DND-41 (cell line): ENCODE data around the gene TMEM144.

Experiments
- ATAC-seq: fragments of 200-7000 bp; cut with Tn5 transposase; 3 replicates; pipeline ENCODE4 v1.9.1; 2021; ENCODE audit warnings: low read depth; ENCODE audit not compliant: insufficient read depth
- DNase-seq: peaks from one replicate; pipeline ENCODE4 v3.0.0-alpha.2; 2020
- H2AFZ ChIP-seq: 2 replicates; pipeline ENCODE4 v1.6.0; 2012; ENCODE audit warnings: low read depth, low read length
- H3K27ac ChIP-seq: 2 replicates; pipeline ENCODE4 v1.5.1; 2012; ENCODE audit warnings: low read length, inconsistent platforms
- H3K27me3 ChIP-seq: fragments of 200-600 bp; sonication (generic); 2 replicates; pipeline ENCODE4 v1.6.0; 2012; ENCODE audit warnings: low read length, mild to moderate bottlenecking, inconsistent platforms; ENCODE audit not compliant: insufficient read depth, poor library complexity
- H3K36me3 ChIP-seq: 2 replicates; pipeline ENCODE4 v1.5.1; 2012; ENCODE audit warnings: low read length, inconsistent platforms; ENCODE audit not compliant: insufficient read depth
- H3K4me1 ChIP-seq: 2 replicates; pipeline ENCODE4 v1.5.1; 2012; ENCODE audit warnings: mild to moderate bottlenecking, low read length; ENCODE audit not compliant: insufficient read depth
- H3K4me2 ChIP-seq: 2 replicates; pipeline ENCODE4 v1.6.0; 2012; ENCODE audit warnings: mild to moderate bottlenecking, moderate library complexity, low read length, inconsistent platforms; ENCODE audit not compliant: insufficient read depth
- H3K4me3 ChIP-seq, 2 experiments: fragments of 200-600 bp in 1 of 2; shearing (Covaris generic) in 1 of 2; 2 replicates each; pipeline ENCODE4 v1.5.1; 2012 to 2016; ENCODE audit warnings: inconsistent platforms in 2 of 2, low read length in 2 of 2, mild to moderate bottlenecking in 2 of 2, low read depth in 1 of 2, moderate library complexity in 1 of 2
- H3K79me2 ChIP-seq: 2 replicates; pipeline ENCODE4 v1.6.0; 2012; ENCODE audit warnings: low read length, inconsistent platforms; ENCODE audit not compliant: insufficient read depth
- H3K9ac ChIP-seq: 2 replicates; pipeline ENCODE4 v1.6.0; 2012; ENCODE audit warnings: low read depth, mild to moderate bottlenecking, inconsistent platforms, low read length, moderate library complexity
- H3K9me3 ChIP-seq: 2 replicates; pipeline ENCODE4 v1.5.1; 2012; ENCODE audit warnings: low read length, moderate library complexity, mild to moderate bottlenecking, inconsistent platforms; ENCODE audit not compliant: insufficient read depth, severe bottlenecking
- H4K20me1 ChIP-seq: 2 replicates; pipeline ENCODE4 v1.6.0; 2012; ENCODE audit warnings: low read length; ENCODE audit not compliant: insufficient read depth
- CTCF ChIP-seq: IDR thresholded peaks from 2 replicates; pipeline ENCODE4 v1.5.1; 2012; ENCODE audit warnings: borderline replicate concordance, low read length, moderate library complexity, mild to moderate bottlenecking; ENCODE audit not compliant: poor library complexity, severe bottlenecking; ENCODE audit errors: extremely low read depth
- EZH2 ChIP-seq: IDR thresholded peaks from 3 replicates; pipeline ENCODE4 v1.6.1; 2012; ENCODE audit warnings: borderline replicate concordance, low read depth, mild to moderate bottlenecking, moderate library complexity, low read length, inconsistent platforms; ENCODE audit not compliant: severe bottlenecking

TMEM144 gene

GRCh38 chr4:158211222-158211621 is 936 bp downstream of the TMEM144 start:
- Histone ChIP-seq H3K27ac (no peak overlapping the region), H4K20me1 (no peaks in the 10 kb centered on the region), H3K4me3 (no peak overlapping the region), H2AFZ (no peak overlapping the region), H3K79me2 (no peaks in the 10 kb centered on the region), H3K4me2 (no peak overlapping the region), H3K4me1 (no peaks in the 10 kb centered on the region), H3K9me3 (no peaks in the 10 kb centered on the region), H3K27me3 (no peaks in the 10 kb centered on the region), H3K9ac (no peak overlapping the region), H3K36me3 (no peaks in the 10 kb centered on the region)
- DNase-seq (no peak), ATAC-seq (no peak)
- TF ChIP-seq CTCF: no peak

GRCh38 chr4:158213466-158213865 is 3.2 kb downstream of the TMEM144 start:
- H3K27ac ChIP-seq: no peak overlapping the region
- DNase-seq (no peak), ATAC-seq (no peak)
- H3K9me3 ChIP-seq: no peaks in the 10 kb centered on the region
- no peak overlapping the region for H2AFZ ChIP-seq
- H3K4me1 ChIP-seq: no peaks in the 10 kb centered on the region
- TF ChIP-seq EZH2 (no peak), CTCF (no peak)
- H3K36me3 ChIP-seq: no peaks in the 10 kb centered on the region
- H3K27me3 ChIP-seq: no peaks in the 10 kb centered on the region
- no peak overlapping the region for H3K9ac ChIP-seq
- H4K20me1 ChIP-seq: no peaks in the 10 kb centered on the region
- no peak overlapping the region for H3K4me3 ChIP-seq
- H3K4me2 ChIP-seq: no peak overlapping the region
- H3K79me2 ChIP-seq: no peaks in the 10 kb centered on the region

- Histone ChIP-seq H4K20me1 (no peaks in the 10 kb centered on the region), H2AFZ (no peak overlapping the region), H3K79me2 (no peaks in the 10 kb centered on the region), H3K9ac (no peak overlapping the region), H3K27me3 (no peaks in the 10 kb centered on the region), H3K36me3 (no peaks in the 10 kb centered on the region), H3K4me2 (no peak overlapping the region), H3K9me3 (no peaks in the 10 kb centered on the region), H3K27ac (no peak overlapping the region), H3K4me1 (no peaks in the 10 kb centered on the region), H3K4me3 (no peak overlapping the region)
- ATAC-seq: no peak
- no peak for DNase-seq
- TF ChIP-seq EZH2 (no peak), CTCF (no peak)
Observed at GRCh38 chr4:158214856-158215255, 4.6 kb downstream of the TMEM144 start.

- Histone ChIP-seq H3K79me2 (no peaks in the 10 kb centered on the region), H3K9me3 (no peaks in the 10 kb centered on the region), H3K36me3 (no peaks in the 10 kb centered on the region), H4K20me1 (no peaks in the 10 kb centered on the region), H3K4me2 (no peak overlapping the region), H3K9ac (no peak overlapping the region), H3K27me3 (no peaks in the 10 kb centered on the region), H2AFZ (no peak overlapping the region), H3K4me1 (no peaks in the 10 kb centered on the region), H3K27ac (no peak overlapping the region), H3K4me3 (no peak overlapping the region)
- ATAC-seq: no peak
- no peak for DNase-seq
- TF ChIP-seq EZH2 (no peak), CTCF (no peak)
Observed at GRCh38 chr4:158217763-158218162, 7.5 kb downstream of the TMEM144 start.
